ENCODE measurements around the gene MAPK9. TPM values are rescaled to one million over a fixed set of nuclear protein-coding genes. Genes with fewer than 3 reads are reported as not detected.

The MAPK9 gene
- total RNA-seq (ENCODE audit: unreplicated experiment), result 47.4 TPM
- long read RNA-seq, full-length matches to known transcripts, result 1 of 3 reads
- long read RNA-seq, partial matches to known transcripts, result 1 of 3 reads
- long read RNA-seq, other reads (novel, unspliced or antisense), result 1 of 3 reads

DNA sequence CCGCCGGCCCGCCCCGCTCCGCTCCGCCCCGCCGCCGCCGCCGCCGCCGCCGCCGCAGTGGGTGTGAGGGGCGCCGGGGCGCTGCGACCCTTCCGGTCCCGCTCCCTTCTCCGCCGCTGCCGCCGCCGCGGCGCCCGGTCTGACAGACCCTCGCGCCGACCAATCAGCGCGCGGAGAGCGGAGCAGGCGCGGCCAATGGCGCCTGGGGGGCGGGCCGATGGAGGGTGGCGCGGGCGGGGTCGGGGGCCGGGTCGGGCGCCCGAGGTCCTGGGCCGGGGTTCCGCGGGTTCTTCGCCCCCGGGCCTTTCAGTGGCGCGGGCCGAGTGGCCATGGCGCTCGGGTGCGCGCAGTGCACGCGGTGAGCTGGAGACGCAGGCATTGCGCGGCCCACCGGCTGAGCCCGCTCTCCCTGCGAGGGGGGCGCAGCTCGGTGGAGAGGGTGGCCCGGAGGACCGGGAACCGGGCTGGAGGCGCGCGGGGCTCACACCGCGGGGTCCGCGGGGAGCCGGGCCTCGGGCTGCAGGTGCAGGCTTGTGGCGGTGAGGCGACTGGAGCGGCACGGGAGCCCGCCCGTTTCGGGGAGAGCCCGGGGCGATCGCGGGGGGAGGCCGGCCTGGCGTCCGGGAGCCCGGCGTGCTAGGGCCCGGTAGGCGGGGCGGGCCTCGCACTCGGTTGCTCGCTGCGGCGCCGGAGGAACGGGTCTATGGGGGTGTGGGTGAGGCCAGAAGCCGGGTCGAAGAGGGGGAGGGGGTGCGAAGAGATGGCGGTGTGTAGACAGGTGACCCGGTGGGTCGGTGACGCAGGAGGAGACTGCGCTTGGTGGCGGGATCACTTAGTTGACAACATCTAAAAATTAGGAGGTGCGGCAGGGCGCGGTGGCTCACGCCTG lies at the start of gene MAPK9:
MAPK9 (minus strand) TSS at position 141 of the 889 bp plus-strand sequence. CDS start 11,522 bp downstream, outside the sequence.
- DNase-seq, result peak; percentile 90
- Mint-ChIP-seq H3K4me3 (ENCODE audit: unreplicated experiment) (peak within 1 kb of the TSS; percentile 95), H3K27me3 (ENCODE audit: unreplicated experiment) (peaks cover 9% of the 10 kb centered on the region), H3K9me3 (ENCODE audit: unreplicated experiment) (peaks cover 18% of the 10 kb centered on the region), H3K4me1 (ENCODE audit: low read depth, unreplicated experiment) (peaks cover 22% of the 10 kb centered on the region), H3K27ac (ENCODE audit: unreplicated experiment) (peak within 1 kb of the TSS; percentile 87), H3K36me3 (ENCODE audit: unreplicated experiment) (peaks cover 6% of the 10 kb centered on the region)
- TF ChIP-seq, protein P1, sequence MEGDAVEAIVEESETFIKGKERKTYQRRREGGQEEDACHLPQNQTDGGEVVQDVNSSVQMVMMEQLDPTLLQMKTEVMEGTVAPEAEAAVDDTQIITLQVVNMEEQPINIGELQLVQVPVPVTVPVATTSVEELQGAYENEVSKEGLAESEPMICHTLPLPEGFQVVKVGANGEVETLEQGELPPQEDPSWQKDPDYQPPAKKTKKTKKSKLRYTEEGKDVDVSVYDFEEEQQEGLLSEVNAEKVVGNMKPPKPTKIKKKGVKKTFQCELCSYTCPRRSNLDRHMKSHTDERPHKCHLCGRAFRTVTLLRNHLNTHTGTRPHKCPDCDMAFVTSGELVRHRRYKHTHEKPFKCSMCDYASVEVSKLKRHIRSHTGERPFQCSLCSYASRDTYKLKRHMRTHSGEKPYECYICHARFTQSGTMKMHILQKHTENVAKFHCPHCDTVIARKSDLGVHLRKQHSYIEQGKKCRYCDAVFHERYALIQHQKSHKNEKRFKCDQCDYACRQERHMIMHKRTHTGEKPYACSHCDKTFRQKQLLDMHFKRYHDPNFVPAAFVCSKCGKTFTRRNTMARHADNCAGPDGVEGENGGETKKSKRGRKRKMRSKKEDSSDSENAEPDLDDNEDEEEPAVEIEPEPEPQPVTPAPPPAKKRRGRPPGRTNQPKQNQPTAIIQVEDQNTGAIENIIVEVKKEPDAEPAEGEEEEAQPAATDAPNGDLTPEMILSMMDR (IDR thresholded peaks at IDR 0.05; ENCODE audit: partially characterized antibody, unreplicated experiment), result no peak

DNA sequence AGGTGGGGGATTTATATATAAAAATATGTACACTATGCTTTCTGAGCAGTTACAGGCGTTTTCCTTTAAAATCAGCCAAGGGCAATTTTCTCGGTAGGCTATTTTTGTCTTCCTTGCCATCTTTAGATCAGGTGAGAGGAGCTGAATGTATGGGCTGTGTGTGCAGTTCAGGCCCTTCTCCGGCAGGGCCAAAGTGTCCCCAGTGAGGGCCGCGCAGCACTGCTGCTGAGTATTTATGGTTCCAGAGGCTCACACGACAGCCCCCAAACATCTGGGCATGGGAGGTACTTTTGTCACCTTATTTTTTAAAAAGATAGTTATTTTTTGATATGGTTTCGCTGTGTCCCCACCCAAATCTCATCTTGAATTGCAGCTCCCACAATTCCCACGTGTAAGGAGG lies 49.7 kb upstream of the MAPK9 start:
- Mint-ChIP-seq H3K27ac (ENCODE audit: unreplicated experiment) (no peak overlapping the region), H3K27me3 (ENCODE audit: unreplicated experiment) (peaks cover 7% of the 10 kb centered on the region), H3K4me1 (ENCODE audit: low read depth, unreplicated experiment) (peaks cover 10% of the 10 kb centered on the region), H3K4me3 (ENCODE audit: unreplicated experiment) (no peak overlapping the region), H3K36me3 (ENCODE audit: unreplicated experiment) (no peaks in the 10 kb centered on the region), H3K9me3 (ENCODE audit: unreplicated experiment) (no peaks in the 10 kb centered on the region)
- DNase-seq, result no peak
- TF ChIP-seq, protein P1 (IDR thresholded peaks at IDR 0.05; ENCODE audit: partially characterized antibody, unreplicated experiment), result no peak

DNA sequence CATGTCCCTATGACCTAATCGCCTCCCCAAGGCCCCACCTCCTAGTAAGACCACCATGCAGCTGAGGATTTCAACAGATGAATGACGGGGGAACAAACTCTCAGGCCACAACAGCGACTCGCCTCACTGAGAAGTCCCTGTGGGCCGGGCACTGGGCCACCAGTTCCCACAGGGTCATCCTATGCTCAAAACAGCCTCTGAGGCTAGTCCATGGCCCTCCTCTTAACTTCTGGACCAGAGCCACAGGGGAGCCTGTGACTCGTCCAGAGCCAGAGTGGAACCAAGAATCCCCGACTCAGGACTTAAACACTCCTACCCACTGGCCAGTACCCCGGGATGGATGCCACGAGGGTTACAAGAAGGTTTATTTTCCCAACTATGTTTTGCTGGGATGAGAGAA lies 49.0 kb upstream of the MAPK9 start:
- Mint-ChIP-seq H3K27me3 (ENCODE audit: unreplicated experiment) (peaks cover 7% of the 10 kb centered on the region), H3K4me3 (ENCODE audit: unreplicated experiment) (no peak overlapping the region), H3K4me1 (ENCODE audit: low read depth, unreplicated experiment) (peaks cover 10% of the 10 kb centered on the region), H3K36me3 (ENCODE audit: unreplicated experiment) (no peaks in the 10 kb centered on the region), H3K9me3 (ENCODE audit: unreplicated experiment) (no peaks in the 10 kb centered on the region), H3K27ac (ENCODE audit: unreplicated experiment) (no peak overlapping the region)
- DNase-seq, result no peak
- TF ChIP-seq, protein P1 (IDR thresholded peaks at IDR 0.05; ENCODE audit: partially characterized antibody, unreplicated experiment), result no peak

DNA sequence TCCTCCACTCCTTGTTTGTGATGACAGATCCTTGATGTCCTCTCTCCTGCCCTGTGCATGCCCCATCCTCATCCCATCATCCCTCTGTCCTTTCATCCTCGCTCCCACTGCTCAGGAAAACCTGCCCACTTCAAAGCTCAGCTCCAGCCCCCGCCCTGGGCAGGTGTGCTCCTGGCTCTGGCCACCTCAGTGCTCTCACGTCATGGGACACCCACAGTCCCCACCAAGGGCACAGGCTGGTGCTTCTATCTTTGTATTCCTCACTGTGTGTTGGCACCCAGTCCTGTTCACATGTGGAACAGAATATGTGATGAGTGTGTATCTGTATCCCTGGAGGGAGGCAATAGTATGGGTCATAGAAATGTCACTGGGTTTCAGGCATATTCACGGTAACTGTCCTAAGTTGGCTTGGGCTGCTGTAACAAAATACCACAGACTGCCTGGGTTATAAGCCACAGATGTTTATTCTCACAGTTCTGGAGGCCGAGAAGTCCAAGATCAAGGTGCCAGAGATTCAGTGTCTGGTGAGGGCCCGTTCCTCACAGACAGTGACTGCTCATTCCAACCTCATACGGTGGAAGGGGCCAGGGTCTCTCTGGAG lies 47.8 kb upstream of the MAPK9 start:
- Mint-ChIP-seq H3K36me3 (ENCODE audit: unreplicated experiment) (no peaks in the 10 kb centered on the region), H3K4me1 (ENCODE audit: low read depth, unreplicated experiment) (peaks cover 10% of the 10 kb centered on the region)

More for the DNA sequence above, 47.8 kb upstream of the MAPK9 start:
- Mint-ChIP-seq H3K27ac (ENCODE audit: unreplicated experiment) (no peak overlapping the region), H3K4me3 (ENCODE audit: unreplicated experiment) (no peak overlapping the region), H3K27me3 (ENCODE audit: unreplicated experiment) (peaks cover 5% of the 10 kb centered on the region), H3K9me3 (ENCODE audit: unreplicated experiment) (no peaks in the 10 kb centered on the region)
- no peak for DNase-seq
- TF ChIP-seq, protein P1 (IDR thresholded peaks at IDR 0.05; ENCODE audit: partially characterized antibody, unreplicated experiment), result no peak
